Measurements from ENCODE around the gene HNRNPLL.
"Not testable (repeated sequence)": the region's sequence is repeated elsewhere in the genome, so short reads cannot be mapped to it uniquely, and the experiment has no call there.

GRCh38 chr2:38609246-38609645, 6.5 kb upstream of the HNRNPLL start:
- TF ChIP-seq CTCF (IDR thresholded peaks at IDR 0.05); ZFX (IDR thresholded peaks at IDR 0.05; ENCODE audit: borderline replicate concordance): not testable (repeated sequence)
